EH (cell line): Measurements from ENCODE around the gene PRSS22.

Experiments used
- DNase-seq: peaks from one replicate; pipeline ENCODE4 v3.0.0-alpha.2; 2015; ENCODE audit warnings: low read depth

The PRSS22 gene

GRCh38 chr16:2829501-2830354, 28.2 kb downstream of the PRSS22 start, which contains the start of gene ZG16B:
Gene ZG16B, plus strand, starts transcription at chr16:2830303. Its CDS starts 139 bp downstream, at chr16:2830442.
- no peak for DNase-seq

DNA sequence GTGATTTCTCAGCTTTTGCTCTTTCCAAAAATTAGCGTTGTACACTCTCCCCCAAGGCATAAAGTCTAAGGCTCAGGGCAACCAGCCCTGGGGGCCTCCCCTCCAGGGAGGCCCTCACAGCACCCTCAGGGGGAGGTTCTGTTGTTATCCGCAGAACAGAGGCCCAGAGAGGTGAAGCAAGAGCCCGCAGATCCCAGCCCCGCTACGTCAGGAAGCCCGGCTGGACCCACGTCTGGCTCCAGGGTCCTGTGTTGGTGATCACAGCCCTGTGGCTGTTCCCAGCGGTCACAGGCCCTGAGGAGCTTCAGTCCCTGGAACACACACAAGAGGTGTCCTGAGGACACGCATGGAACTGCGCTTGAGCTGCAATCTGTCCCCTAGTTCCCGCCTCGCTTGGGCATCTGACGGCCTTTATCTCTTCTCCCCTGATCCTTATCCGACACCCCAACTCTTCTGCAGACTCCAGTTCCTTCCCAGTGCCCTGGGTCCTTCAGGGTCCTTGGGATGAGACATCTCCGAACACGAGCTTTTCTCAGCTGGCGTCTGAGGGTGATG, 29.0 kb downstream of the PRSS22 start:
- DNase-seq: no peak

DNA sequence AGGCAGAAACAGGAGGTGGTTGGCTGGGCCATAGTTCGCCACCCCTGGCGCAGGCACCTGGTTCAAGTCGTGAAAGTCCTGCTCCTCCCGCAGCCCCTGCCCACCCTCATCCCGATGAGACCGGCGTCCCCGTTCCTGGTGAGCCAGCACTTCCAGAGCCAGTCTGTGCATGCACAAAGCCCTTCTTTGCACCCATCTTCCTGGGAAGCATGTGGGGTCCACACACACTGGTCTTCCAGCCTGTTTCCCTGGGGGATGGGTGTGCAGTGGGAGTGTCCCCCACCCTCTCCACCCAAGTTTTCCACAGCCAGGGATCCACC, 29.5 kb downstream of the PRSS22 start:
- DNase-seq: no peak

DNA sequence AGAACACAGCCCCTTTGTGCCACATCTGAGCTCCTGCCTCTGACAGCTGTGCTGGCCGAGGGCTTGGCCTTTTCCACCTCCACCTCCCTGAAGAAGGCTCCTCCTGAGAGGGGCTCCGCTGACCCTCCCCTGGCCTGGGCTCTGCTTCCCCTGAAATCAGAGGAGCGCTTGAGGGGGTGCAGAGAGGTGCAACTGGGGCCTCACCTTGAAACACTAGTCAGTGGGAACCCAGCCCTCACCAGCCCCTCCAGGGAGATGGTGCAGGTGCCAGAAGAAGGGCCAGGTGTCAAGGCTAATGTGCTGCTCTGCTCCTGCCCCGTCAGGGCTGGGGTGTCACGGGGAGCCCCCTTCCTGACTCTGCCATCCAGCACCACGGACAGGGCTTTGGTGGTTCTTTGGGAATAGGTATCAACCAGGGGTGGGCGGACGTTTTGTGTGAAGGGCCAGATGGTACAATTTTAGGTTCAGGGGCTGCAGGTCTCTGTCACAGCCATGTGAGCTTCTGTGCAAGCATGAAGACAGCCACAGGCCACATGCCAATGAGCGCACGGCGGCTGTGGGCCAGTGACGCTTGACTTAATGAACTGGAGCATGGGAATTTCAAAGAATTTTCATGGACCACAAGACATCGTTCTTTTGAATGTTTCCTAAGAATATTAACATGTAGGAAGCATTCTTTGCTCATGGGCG, 30.0 kb downstream of the PRSS22 start:
- DNase-seq: no peak

DNA sequence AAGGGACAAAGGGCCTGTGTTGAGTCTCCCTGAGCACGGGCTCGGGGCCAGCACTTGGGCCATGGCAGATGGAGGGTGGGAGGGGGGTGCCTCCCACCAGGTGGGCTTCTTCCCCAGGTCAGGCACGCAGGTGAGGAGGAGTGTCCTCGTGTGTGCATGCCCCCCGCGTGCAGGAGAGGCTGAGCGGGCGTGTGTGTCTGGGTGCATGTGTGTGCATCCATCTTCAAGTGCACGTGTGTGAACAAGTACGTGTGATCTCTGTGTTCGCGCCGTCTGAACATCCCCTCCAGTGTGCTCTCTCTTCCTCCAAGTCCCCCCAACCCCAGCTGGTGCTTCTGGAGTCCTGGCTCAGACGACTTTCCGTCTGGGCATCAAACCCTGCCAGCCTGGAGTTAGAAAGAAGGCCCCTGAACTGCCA, 30.6 kb downstream of the PRSS22 start:
- DNase-seq: no peak

- no peak for DNase-seq
Measured at GRCh38 chr16:2826591-2827373, 31.2 kb downstream of the PRSS22 start.

GRCh38 chr16:2825906-2826305, 32.1 kb downstream of the PRSS22 start:
- DNase-seq: no peak

DNA sequence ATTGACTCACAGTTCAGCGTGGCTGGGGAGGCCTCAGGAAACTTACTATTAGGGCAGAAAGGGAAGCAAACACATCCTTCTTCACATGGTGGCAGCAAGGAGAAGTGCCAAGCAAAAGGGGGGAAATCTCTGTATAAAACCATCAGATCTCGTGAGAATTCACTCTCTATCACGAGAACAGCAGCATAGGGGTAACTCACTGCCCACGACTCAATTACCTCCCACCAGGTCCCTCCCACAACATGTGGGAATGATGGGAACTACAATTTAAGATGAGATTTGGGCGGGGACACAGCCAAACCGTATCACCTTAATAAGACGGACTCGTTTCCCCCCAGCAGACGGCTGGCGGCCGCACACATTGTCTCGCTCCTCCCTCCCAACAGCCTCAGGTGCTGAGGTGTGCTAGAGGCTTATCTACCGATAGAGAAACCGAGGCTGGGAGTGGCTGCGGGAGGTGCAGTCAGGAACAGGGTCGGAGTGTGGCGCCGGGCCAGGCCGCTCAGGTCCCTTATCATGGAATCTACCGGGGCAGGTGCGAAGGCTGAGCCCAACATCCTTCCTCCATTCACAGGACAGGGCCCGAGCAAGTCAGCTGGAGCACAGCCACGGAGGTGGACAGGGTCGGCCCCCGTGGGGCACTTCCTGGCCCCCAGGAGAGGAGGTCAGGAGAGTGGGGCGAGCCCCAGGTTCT, 32.8 kb downstream of the PRSS22 start:
- no peak for DNase-seq

- DNase-seq: no peak
Measured at GRCh38 chr16:2824626-2825025, 33.3 kb downstream of the PRSS22 start.

DNA sequence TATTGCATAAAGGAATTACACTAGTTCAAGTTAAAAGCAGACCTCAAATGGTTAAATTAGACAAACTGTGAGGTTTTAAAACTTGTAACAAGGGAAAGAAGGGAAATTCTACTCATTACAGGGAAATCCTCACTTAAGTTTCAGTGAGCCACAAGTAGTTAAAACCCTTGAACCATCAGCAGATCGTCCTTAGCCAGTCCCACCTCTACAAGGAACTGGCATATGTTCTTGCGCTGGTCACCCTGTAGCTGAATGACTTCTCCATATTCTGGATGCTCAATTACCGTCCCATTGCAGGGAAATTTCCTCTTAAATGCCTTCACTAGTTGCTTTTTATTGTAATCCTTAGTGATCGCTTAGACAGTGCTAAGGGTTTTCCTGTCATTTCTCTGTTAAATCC, 35.5 kb downstream of the PRSS22 start:
- DNase-seq: no peak

DNA sequence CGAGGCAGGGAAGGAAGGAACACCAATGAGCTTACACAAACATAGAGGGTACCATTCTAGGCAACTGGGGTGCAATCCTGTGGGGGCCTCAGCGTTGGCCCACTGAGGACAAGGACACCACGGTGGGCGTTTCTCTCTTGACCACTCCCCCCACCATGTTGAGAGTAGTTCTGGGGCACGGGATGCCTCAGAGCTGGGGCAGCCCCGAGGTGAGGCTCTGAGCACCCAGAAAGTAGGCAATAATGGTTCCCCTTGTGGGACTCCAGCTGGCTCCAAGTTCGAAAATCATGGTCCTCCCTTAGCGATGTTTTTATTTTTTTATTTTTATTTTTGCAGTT, 35.8 kb downstream of the PRSS22 start:
- DNase-seq: no peak

GRCh38 chr16:2821487-2822157, 36.3 kb downstream of the PRSS22 start:
- DNase-seq: no peak

GRCh38 chr16:2820836-2821486, 37.0 kb downstream of the PRSS22 start:
- DNase-seq: no peak

DNA sequence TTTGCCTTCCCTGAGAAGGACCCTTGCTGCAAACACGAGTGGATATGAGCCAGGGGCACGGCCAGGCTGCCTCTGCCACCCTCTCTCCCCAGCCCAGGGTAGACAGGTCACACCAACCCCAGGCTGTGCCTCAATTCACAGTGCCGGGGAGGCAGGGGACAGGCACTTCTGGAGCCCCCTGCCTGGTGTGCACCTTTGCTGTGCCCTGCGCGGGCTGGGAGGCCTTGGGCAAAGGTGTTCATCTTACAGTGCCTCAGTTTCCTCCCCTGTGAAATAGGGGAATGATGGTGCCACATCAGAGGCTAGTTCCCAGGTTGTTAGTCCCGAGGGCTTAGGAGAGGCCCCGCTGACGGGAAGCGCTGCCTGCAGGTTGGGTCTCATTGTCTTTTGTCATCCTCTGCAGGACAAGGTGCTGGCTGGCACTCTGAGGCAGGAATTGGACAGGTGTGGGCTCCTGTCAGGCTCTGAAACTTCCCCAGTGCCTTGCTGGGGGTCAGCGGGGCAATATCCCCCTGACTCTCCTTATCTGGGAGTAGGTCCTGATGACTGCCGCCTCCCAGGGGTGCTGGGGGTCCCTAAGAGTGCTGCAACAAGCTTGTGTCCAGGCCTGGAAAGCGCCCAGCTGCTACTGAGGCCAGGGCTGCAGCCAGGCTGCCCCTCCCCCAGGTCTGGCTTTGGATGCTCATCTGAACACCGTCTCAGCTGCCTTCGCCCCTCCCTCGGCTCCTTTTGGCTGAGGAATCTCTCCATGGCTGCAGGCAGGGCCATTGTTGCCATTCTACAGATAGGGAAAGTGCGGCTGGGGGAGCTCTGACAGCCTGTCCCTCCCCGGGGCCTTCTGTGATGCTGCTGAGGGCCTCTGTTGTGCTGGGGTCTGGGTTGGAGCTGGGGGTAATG, 37.8 kb downstream of the PRSS22 start:
- DNase-seq: no peak

DNA sequence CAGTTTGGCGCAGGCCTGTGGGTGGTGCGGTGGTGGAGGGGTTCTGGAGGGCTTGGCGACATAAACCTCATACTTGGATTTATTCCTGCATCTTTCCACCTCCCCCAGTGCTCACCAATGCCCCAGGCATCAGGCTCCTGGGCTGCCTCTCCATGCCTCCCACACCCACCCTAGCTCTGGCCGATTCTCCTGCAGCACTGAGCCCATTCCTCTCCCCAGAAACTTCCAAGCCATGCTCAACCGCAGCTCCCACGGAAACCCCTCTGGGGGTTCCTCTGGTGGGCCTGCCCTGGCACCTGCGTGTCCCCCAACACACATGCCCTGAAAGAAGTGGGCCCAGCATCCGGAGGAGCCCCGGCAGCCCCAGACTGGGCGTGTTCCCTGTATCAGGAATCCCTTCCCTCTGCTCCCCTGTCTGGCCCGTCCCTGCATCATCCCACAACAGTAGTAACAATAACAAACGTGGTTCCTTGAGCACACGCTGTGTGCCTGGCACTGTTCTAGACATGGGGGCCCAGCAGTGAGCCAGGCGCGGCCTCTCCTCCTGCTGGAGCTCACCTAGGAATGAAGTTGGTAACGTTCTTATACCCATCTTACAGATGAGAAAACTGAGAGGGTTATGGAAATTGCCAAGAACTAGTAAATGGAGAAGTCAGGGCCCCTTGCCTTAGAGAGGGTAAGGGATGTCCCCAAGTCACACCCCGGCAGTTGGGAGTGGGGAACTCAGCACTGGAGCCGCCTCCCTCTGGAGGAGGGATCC, 38.6 kb downstream of the PRSS22 start:
- no peak for DNase-seq

DNA sequence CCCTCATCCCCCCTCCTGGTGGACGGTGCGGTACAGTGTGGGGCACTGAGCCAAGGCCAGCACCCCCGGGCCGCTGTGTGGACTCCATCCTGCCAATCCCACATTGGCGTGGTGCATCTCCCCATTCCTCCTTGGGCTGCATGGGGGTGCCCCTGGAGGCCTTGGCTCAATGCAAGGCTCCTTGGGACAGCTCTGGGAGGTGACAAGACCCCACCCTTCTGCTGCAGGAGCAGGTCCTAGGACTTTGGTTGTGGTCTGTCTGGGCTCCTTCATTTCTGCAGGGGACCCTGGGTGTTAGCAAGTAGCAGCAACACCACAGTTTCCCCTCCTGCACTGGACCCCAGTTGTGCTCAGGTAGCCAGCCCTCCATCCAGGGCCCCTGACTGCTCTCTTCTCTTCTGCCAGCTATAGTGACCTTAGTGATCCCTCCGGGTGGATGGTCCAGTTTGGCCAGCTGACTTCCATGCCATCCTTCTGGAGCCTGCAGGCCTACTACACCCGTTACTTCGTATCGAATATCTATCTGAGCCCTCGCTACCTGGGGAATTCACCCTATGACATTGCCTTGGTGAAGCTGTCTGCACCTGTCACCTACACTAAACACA, 39.6 kb downstream of the PRSS22 start:
- DNase-seq: no peak

DNA sequence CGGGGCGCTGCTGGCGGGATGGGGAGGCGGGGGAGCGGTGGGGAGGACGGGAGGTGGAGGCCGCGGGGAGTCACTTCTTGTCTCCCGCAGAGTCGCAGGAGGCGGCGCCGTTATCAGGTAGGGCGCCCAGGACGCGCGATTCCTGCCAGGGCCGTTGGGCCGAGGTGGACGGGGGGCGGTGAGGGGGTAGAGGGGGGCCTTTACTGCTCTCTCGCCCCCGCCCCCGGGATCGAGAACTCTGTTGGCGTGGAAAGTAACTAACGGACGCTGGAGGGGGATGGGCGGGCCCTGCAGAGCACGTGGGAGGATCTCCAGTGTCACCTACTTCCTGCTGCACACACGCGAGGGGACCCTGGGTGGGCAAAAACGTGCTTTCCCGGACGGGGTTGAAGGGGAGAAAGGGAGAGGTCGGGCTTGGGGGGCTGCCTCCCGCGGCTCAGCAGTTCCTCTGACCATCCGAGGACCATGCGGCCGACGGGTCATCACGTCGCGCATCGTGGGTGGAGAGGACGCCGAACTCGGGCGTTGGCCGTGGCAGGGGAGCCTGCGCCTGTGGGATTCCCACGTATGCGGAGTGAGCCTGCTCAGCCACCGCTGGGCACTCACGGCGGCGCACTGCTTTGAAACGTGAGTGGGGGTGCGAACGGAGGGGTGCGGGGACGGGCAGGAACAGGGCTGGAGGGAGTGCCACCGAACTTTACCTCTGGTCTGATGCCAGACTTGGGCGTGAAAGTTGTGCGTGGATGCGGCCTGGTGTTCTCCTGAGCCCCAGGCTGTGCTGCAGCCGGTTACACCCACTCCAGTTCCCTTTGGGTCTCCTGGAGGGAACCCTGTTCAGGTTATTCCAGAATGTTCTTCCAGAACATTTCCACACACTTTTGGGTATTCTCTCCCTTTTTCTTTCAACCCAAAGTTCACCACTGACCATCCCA, 40.4 kb downstream of the PRSS22 start:
- no peak for DNase-seq
